Measurements from ENCODE around the gene SLC35F1.

Gene SLC35F1

GRCh38 chr6:118171852-118172251, 264.8 kb downstream of the SLC35F1 start (continued):
- no peak for TF ChIP-seq PRDM4 (tag by site-specific recombination; IDR thresholded peaks at IDR 0.05)
- no peak for TF ChIP-seq ZNF248 (tag by site-specific recombination; IDR thresholded peaks at IDR 0.05)
- no peak for TF ChIP-seq ZNF114 (tag by site-specific recombination; IDR thresholded peaks at IDR 0.05)
- no peak for TF ChIP-seq ZSCAN5A (tag by site-specific recombination; IDR thresholded peaks at IDR 0.05)
- TF ChIP-seq ZNF302 (tag by site-specific recombination; IDR thresholded peaks at IDR 0.05; ENCODE audit: low read depth): no peak
- peak; percentile 36; the same call in 1 of the 2 replicates for TF ChIP-seq ZNF366 (tag by site-specific recombination; conservative IDR thresholded peaks at IDR 0.05)
- TF ChIP-seq WT1 (tag by site-specific recombination; IDR thresholded peaks at IDR 0.05): no peak
- TF ChIP-seq ZNF16 (tag by site-specific recombination; IDR thresholded peaks at IDR 0.05; ENCODE audit: low read depth): no peak
- TF ChIP-seq ZNF792 (tag by site-specific recombination; IDR thresholded peaks at IDR 0.05): no peak
- TF ChIP-seq ZBTB6 (tag by site-specific recombination; IDR thresholded peaks at IDR 0.05): no peak
- TF ChIP-seq ZNF513 (tag by site-specific recombination; IDR thresholded peaks at IDR 0.05): no peak
- TF ChIP-seq ZNF157 (tag by site-specific recombination; IDR thresholded peaks at IDR 0.05): no peak
- TF ChIP-seq OSR2 (tag by site-specific recombination; IDR thresholded peaks at IDR 0.05): peak; percentile 44; the same call in 1 of the 2 replicates
- TF ChIP-seq ZNF169 (tag by site-specific recombination; IDR thresholded peaks at IDR 0.05): no peak
- TF ChIP-seq ZEB2 (tag by site-specific recombination; IDR thresholded peaks at IDR 0.05): 0 out of 2 replicates have a peak, but pooled peaks have one; percentile 41
- TF ChIP-seq ZNF658 (tag by site-specific recombination; IDR thresholded peaks at IDR 0.05): no peak
- TF ChIP-seq ZNF624 (tag by site-specific recombination; IDR thresholded peaks at IDR 0.05): no peak
- TF ChIP-seq ZNF362 (tag by site-specific recombination; IDR thresholded peaks at IDR 0.05): peak; percentile 86
- TF ChIP-seq ZNF26 (tag by site-specific recombination; IDR thresholded peaks at IDR 0.05): no peak
- TF ChIP-seq SCRT2 (tag by site-specific recombination; IDR thresholded peaks at IDR 0.05): no peak
- TF ChIP-seq ZNF677 (tag by site-specific recombination; IDR thresholded peaks at IDR 0.05): no peak
- no peak for TF ChIP-seq ZNF211 (tag by site-specific recombination; IDR thresholded peaks at IDR 0.05; ENCODE audit: low read depth)
- 0 out of 2 replicates have a peak, but pooled peaks have one; percentile 50 for TF ChIP-seq ZNF660 (tag by site-specific recombination; IDR thresholded peaks at IDR 0.05)
- no peak for TF ChIP-seq ZBTB20 (tag by site-specific recombination; IDR thresholded peaks at IDR 0.05)
- 0 out of 2 replicates have a peak, but pooled peaks have one; percentile 26 for TF ChIP-seq ZBTB17 (tag by site-specific recombination; IDR thresholded peaks at IDR 0.05)
- no peak for TF ChIP-seq ZBTB44 (tag by site-specific recombination; IDR thresholded peaks at IDR 0.05)
- 0 out of 2 replicates have a peak, but pooled peaks have one; percentile 76 for TF ChIP-seq HOXD13 (CRISPR knock-in tag; IDR thresholded peaks at IDR 0.05; ENCODE audit: borderline replicate concordance)
- TF ChIP-seq ZNF580 (tag by site-specific recombination; IDR thresholded peaks at IDR 0.05): 0 out of 2 replicates have a peak, but pooled peaks have one; percentile 47
- peak; percentile 90 for TF ChIP-seq BCL11B (tag by site-specific recombination; IDR thresholded peaks at IDR 0.05; ENCODE audit: low read depth)
- TF ChIP-seq ZNF155 (tag by site-specific recombination; IDR thresholded peaks at IDR 0.05): no peak
